Stomach (tissue), 9 donors: ENCODE results near the gene FAM25A. TPM values are rescaled to one million over a fixed set of nuclear protein-coding genes. Genes with fewer than 3 reads are reported as not detected.
"Not testable (repeated sequence)": the region's sequence is repeated elsewhere in the genome, so short reads cannot be mapped to it uniquely, and the experiment has no call there.

Experiments used
- DNase-seq, 2 donors: peaks; one replicate each; pipeline versions ENCODE4 v3.0.0 to v3.0.0-alpha.2; 2013 to 2019
- H3K27ac ChIP-seq, 5 donors: fragments of 200-600 bp in 4 of 5; sonication (generic) in 4 of 5; one replicate each; pipeline ENCODE4 v1.5.1; 2013 to 2019; ENCODE audit warnings: mild to moderate bottlenecking in 1 of 5, moderate library complexity in 1 of 5
- H3K27me3 ChIP-seq, 3 donors: fragments of 200-600 bp; sonication (generic); one replicate each; pipeline ENCODE4 v1.5.1; 2017 to 2019; ENCODE audit warnings: mixed run types in 1 of 3
- H3K36me3 ChIP-seq, 4 donors: fragments of 200-600 bp; sonication (generic); 1 replicate in 3 of 4; 2 replicates in 1 of 4; pipeline ENCODE4 v1.5.1; 2016 to 2019
- H3K4me1 ChIP-seq, 4 donors: fragments of 200-600 bp; sonication (generic); one replicate each; pipeline ENCODE4 v1.5.1; 2016 to 2019
- H3K4me3 ChIP-seq, 4 donors: fragments of 200-600 bp; sonication (generic) in 3 of 4; one replicate each; pipeline ENCODE4 v1.5.1; 2016 to 2019; ENCODE audit warnings: mild to moderate bottlenecking in 1 of 4
- H3K9me3 ChIP-seq, 4 donors: fragments of 200-600 bp; sonication (generic); one replicate each; pipeline ENCODE4 v1.5.1; 2016 to 2019
- EP300 ChIP-seq: sonication (generic); formaldehyde crosslinking; IDR thresholded peaks from one replicate; pipeline ENCODE4 v1.6.1; 2017; ENCODE audit warnings: antibody characterized with exemption
- POLR2A ChIP-seq, 4 donors: fragments of 450-650 bp; IDR thresholded peaks; one replicate each; pipeline ENCODE4 v1.6.1; 2016; ENCODE audit warnings: antibody characterized with exemption in 4 of 4, control low read depth in 2 of 4, mild to moderate bottlenecking in 1 of 4, moderate library complexity in 1 of 4
- POLR2AphosphoS5 ChIP-seq, 3 donors: sonication (generic); formaldehyde crosslinking; IDR thresholded peaks; one replicate each; pipeline ENCODE4 v1.6.1; 2016; ENCODE audit warnings: antibody characterized with exemption in 3 of 3
- WGBS, 5 donors: extraction: QIAGEN DNeasy Blood & Tissue Kit in 3 of 5; methylation state at CpG; one replicate each; pipeline versions ENCODE4 v1.1.5 to v1.1.7; 2013 to 2018; 5-methylcytosine and 5-hydroxymethylcytosine counted together
- intact Hi-C: fragments of 100-400 bp; cut with DNase I; formaldehyde crosslinking; loops from one replicate; pipeline ENCODE4 v1.15.1; 2023; ENCODE audit warnings: low total_unique reads
- polyA plus RNA-seq, 3 donors: library from polyadenylated mRNA; stranded (reverse); fragments of 200-250 nt; gene quantifications; one replicate each; pipeline ENCODE4 v1.2.3, GENCODE V29; 2013
- total RNA-seq, 5 donors: library from RNA; depleted of rRNA; stranded (reverse); fragments of >200 nt; gene quantifications; one replicate each; pipeline versions ENCODE4 v1.1.0 to v1.2.3, GENCODE V29; 2014 to 2016
- TF ChIP-seq, protein P1 (sequence below), 7 experiments: fragments of 450-650 bp in 4 of 7; fragments of 200-600 bp in 3 of 7; sonication (generic) in 3 of 7; IDR thresholded peaks; one replicate each; pipeline ENCODE4 v1.5.1; 2016 to 2019; ENCODE audit warnings: antibody characterized with exemption in 7 of 7, control low read depth in 2 of 7, mild to moderate bottlenecking in 1 of 7
- donor health status: healthy with polysubstance abuse.
- donor health status: Bipolar disorder and iron deficiency.
- donor health status: healthy.

The FAM25A gene
- total and polyA plus RNA-seq, 8 donors = 11.9 TPM; not detected in 7

GRCh38 chr10:87025285-87025958 lies 5.3 kb downstream of the FAM25A start:
- H3K4me3 ChIP-seq, H3K36me3 ChIP-seq, H3K4me1 ChIP-seq, intact Hi-C loops, H3K27ac ChIP-seq, H3K27me3 ChIP-seq, H3K9me3 ChIP-seq, DNase-seq: not testable (repeated sequence)
- WGBS, 5 donors = 53 to 69% (median 65%) methylated on average over 5 of the region's 5 CpGs

GRCh38 chr10:87026747-87027508 lies 6.8 kb downstream of the FAM25A start:
- H3K9me3 ChIP-seq = peaks cover 0 to 14% (median 6%) of the 10 kb centered on the region in 4 donors
- H3K36me3 ChIP-seq, H3K4me1 ChIP-seq, H3K27me3 ChIP-seq, DNase-seq, intact Hi-C loops, H3K27ac ChIP-seq, H3K4me3 ChIP-seq: not testable (repeated sequence)
- WGBS, 5 donors = 86 to 96% (median 95%) methylated on average over 13 to 17 of the region's 17 CpGs

- H3K9me3 ChIP-seq = peaks cover 0 to 14% (median 6%) of the 10 kb centered on the region in 4 donors
- 80 to 100% (median 94%) methylated on average over 1 of the region's 1 CpG for WGBS, 5 donors
- intact Hi-C loops, H3K36me3 ChIP-seq, H3K4me3 ChIP-seq, H3K27ac ChIP-seq, H3K27me3 ChIP-seq, DNase-seq, H3K4me1 ChIP-seq: not testable (repeated sequence)
Observed at GRCh38 chr10:87030419-87030818, 10.3 kb downstream of the FAM25A start.

- no peak overlapping the region for H3K27ac ChIP-seq
- no peak for DNase-seq
- intact Hi-C loops = no loop called here
- H3K36me3 ChIP-seq = no peaks in the 10 kb centered on the region
- TF ChIP-seq EP300 (no peak), POLR2A (IDR thresholded peaks at IDR 0.05) (no peak)
- H3K4me3 ChIP-seq = no peak overlapping the region
- H3K27me3 ChIP-seq = no peaks in the 10 kb centered on the region
- 95 to 98% (median 97%) methylated on average over 25 to 28 of the region's 28 CpGs for WGBS, 5 donors
- no peaks in the 10 kb centered on the region for H3K4me1 ChIP-seq
- peaks cover 0 to 14% (median 6%) of the 10 kb centered on the region in 4 donors for H3K9me3 ChIP-seq
Observed at GRCh38 chr10:87030912-87031635, 11.0 kb downstream of the FAM25A start.

GRCh38 chr10:87036623-87037022 lies 16.5 kb downstream of the FAM25A start:
- 83 to 100% (median 86%) methylated on average over 1 of the region's 1 CpG for WGBS, 5 donors
- intact Hi-C loops = no loop called here

DNA sequence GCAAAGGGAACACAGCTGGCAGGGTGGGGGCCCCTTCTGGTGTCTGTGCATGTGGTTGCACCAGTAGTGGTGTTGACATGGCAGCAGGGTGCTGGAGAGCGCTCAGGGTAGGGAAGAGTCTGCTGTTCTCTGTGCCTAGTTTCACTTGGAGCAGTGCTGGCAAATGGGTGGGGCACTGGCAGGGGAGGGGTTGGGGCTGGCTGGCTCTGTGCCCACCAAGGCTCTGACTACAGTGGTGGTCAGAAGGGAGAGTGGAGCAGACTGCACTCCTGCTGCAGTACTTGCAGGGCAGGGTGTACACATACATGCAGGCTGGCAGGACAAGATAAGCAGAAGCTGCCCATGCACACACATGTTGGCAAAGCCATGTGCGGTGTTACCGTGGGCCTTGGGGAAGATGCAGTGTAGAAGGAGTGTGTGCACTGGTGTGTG lies 18.2 kb downstream of the FAM25A start:
- TF ChIP-seq, protein P1, sequence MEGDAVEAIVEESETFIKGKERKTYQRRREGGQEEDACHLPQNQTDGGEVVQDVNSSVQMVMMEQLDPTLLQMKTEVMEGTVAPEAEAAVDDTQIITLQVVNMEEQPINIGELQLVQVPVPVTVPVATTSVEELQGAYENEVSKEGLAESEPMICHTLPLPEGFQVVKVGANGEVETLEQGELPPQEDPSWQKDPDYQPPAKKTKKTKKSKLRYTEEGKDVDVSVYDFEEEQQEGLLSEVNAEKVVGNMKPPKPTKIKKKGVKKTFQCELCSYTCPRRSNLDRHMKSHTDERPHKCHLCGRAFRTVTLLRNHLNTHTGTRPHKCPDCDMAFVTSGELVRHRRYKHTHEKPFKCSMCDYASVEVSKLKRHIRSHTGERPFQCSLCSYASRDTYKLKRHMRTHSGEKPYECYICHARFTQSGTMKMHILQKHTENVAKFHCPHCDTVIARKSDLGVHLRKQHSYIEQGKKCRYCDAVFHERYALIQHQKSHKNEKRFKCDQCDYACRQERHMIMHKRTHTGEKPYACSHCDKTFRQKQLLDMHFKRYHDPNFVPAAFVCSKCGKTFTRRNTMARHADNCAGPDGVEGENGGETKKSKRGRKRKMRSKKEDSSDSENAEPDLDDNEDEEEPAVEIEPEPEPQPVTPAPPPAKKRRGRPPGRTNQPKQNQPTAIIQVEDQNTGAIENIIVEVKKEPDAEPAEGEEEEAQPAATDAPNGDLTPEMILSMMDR (IDR thresholded peaks at IDR 0.05) = no peak
- TF ChIP-seq POLR2AphosphoS5 (IDR thresholded peaks at IDR 0.05) (no peak), POLR2A (IDR thresholded peaks at IDR 0.05) (no peak), EP300 (no peak)
- 83 to 92% (median 88%) methylated on average over 3 of the region's 3 CpGs for WGBS, 5 donors
- no peak overlapping the region for H3K4me3 ChIP-seq
- no peak for DNase-seq
- H3K9me3 ChIP-seq = peaks cover 0 to 7% (median 0%) of the 10 kb centered on the region in 4 donors
- intact Hi-C loops = no loop called here
- no peaks in the 10 kb centered on the region for H3K36me3 ChIP-seq
- H3K4me1 ChIP-seq = no peaks in the 10 kb centered on the region
- H3K27ac ChIP-seq = no peak overlapping the region
- no peaks in the 10 kb centered on the region for H3K27me3 ChIP-seq

More at GRCh38 chr10:87036623-87037022, 16.5 kb downstream of the FAM25A start:
- no peaks in the 10 kb centered on the region for H3K4me1 ChIP-seq
- no peaks in the 10 kb centered on the region for H3K27me3 ChIP-seq
- DNase-seq = no peak
- H3K36me3 ChIP-seq = no peaks in the 10 kb centered on the region
- no peak overlapping the region for H3K4me3 ChIP-seq
- no peak for TF ChIP-seq EP300
- TF ChIP-seq POLR2A (IDR thresholded peaks at IDR 0.05) = no peak
- TF ChIP-seq POLR2AphosphoS5 (IDR thresholded peaks at IDR 0.05) = no peak
- TF ChIP-seq, protein P1 (IDR thresholded peaks at IDR 0.05) = no peak
- H3K27ac ChIP-seq = no peak overlapping the region
- H3K9me3 ChIP-seq = peaks cover 0 to 7% (median 0%) of the 10 kb centered on the region in 4 donors
